ENCODE data around the gene CYP4B1. TPM values are rescaled to one million over a fixed set of nuclear protein-coding genes. Genes with fewer than 3 reads are reported as not detected.

The CYP4B1 gene
- total and polyA plus RNA-seq, 2 experiments from 2014 or later: 0.25 to 0.67 TPM

DNA sequence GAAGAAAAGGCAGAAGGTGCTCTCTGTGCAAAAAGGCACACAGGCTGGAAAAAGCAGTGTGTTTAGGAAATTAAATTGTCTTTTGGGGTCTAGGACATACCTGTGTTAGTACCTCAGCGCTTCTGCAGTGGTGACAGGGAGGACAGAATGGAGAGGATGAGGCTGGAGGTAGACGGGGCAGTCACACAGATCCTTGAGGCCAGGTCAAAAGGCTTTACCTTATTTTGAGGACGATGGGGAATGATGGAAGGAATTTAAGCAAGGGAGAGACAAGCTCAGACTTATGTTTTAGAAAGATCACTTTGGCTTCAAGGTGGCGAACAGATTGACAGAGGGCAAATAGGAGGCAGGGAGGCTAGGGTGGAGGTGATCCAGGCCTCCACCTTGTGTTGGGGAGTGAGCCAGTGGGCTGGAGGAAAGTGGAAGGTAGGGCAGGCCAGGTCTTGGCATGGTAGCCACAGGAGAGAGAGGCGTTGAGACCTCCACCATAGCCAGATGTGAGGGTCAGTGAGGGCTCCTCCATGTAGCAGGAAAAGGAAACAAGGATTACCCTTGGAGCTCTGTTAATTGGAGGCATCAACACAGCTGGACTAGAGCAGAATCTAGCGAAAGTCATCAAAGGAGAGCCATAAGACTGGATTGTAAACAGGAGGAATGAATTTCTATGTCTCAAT, 4.2 kb downstream of the CYP4B1 start:
- no peak overlapping the region for H3K4me2 ChIP-seq
- H4K20me1 ChIP-seq (ENCODE audit: insufficient read depth, poor library complexity, severe bottlenecking): no peaks in the 10 kb centered on the region
- no peak overlapping the region for H3K4me3 ChIP-seq
- no peaks in the 10 kb centered on the region for H3K4me1 ChIP-seq (ENCODE audit: insufficient read depth)
- no peak overlapping the region for H2AFZ ChIP-seq
- no peaks in the 10 kb centered on the region for H3K27me3 ChIP-seq
- H3K79me2 ChIP-seq: no peaks in the 10 kb centered on the region
- no peaks in the 10 kb centered on the region for H3K9me2 ChIP-seq (replicated peaks; ENCODE audit: insufficient read depth)
- H3K9me3 ChIP-seq (ENCODE audit: low read depth): no peaks in the 10 kb centered on the region
- DNase-seq (ENCODE audit: low spot score): no peak
- H3K27ac ChIP-seq: no peak overlapping the region
- 83% methylated on average over 6 of the region's 6 CpGs for WGBS (ENCODE audit: low lambda C conversion rate, missing lambda C conversion rate)
- no peaks in the 10 kb centered on the region for H3K36me3 ChIP-seq (replicated peaks; ENCODE audit: insufficient read depth, low read depth)
- no peak for TF ChIP-seq EZH2 (IDR thresholded peaks at IDR 0.05; ENCODE audit: borderline replicate concordance)
- TF ChIP-seq, protein P1, sequence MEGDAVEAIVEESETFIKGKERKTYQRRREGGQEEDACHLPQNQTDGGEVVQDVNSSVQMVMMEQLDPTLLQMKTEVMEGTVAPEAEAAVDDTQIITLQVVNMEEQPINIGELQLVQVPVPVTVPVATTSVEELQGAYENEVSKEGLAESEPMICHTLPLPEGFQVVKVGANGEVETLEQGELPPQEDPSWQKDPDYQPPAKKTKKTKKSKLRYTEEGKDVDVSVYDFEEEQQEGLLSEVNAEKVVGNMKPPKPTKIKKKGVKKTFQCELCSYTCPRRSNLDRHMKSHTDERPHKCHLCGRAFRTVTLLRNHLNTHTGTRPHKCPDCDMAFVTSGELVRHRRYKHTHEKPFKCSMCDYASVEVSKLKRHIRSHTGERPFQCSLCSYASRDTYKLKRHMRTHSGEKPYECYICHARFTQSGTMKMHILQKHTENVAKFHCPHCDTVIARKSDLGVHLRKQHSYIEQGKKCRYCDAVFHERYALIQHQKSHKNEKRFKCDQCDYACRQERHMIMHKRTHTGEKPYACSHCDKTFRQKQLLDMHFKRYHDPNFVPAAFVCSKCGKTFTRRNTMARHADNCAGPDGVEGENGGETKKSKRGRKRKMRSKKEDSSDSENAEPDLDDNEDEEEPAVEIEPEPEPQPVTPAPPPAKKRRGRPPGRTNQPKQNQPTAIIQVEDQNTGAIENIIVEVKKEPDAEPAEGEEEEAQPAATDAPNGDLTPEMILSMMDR (IDR thresholded peaks at IDR 0.05; ENCODE audit: poor library complexity): no peak
- TF ChIP-seq EZH2phosphoT487 (IDR thresholded peaks at IDR 0.05; ENCODE audit: low read depth, severe bottlenecking, unreplicated experiment): no peak

DNA sequence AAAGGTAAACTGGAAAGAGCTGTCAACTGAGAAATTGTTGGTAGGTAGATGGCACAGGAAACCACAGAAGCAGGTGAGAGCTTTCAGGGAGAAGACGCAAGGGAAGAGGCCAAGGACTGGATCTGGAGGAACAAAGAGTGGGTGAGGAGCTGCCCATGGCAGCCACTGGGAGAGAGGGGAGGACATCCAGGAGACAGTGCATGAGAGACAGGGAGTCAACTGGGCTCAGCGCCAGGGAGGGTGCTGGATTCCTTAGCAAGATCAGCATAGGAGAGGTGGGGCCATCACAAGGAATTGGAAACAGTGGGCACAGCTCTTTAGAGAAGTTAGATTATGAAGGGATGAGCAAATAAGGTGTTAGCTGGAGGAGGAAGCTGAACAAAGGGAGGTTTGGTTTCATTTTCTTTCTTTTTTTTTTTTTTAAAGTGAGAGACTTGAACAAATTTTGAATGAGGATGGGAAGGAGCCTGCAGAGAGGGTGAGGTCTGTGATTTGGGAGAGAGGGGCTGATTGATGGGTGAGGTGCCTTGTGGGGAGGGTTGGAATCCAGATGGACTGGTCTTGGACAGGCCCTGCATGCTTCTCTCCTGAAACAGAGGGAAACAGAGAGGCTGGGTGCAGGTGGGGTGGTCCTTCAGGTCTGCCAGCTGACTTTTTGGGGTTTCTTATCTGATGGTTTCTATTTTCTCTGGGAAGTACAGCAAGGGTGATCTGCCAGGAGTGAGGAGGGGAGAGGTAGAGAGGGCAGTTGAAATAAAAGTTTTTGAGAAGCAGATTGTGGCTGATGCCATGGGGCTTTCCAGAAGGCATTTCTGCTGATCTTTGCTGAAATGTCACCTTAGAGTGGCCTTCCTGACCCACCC, 5.4 kb downstream of the CYP4B1 start:
- no peaks in the 10 kb centered on the region for H4K20me1 ChIP-seq (ENCODE audit: insufficient read depth, poor library complexity, severe bottlenecking)
- H3K4me1 ChIP-seq (ENCODE audit: insufficient read depth): no peaks in the 10 kb centered on the region
- H3K9me3 ChIP-seq (ENCODE audit: low read depth): no peaks in the 10 kb centered on the region
- H3K9me2 ChIP-seq (replicated peaks; ENCODE audit: insufficient read depth): no peaks in the 10 kb centered on the region
- H3K4me3 ChIP-seq: no peak overlapping the region
- no peak overlapping the region for H3K27ac ChIP-seq
- H2AFZ ChIP-seq: no peak overlapping the region
- TF ChIP-seq EZH2phosphoT487 (IDR thresholded peaks at IDR 0.05; ENCODE audit: low read depth, severe bottlenecking, unreplicated experiment): no peak
- no peak for TF ChIP-seq EZH2 (IDR thresholded peaks at IDR 0.05; ENCODE audit: borderline replicate concordance)
- TF ChIP-seq, protein P1 (IDR thresholded peaks at IDR 0.05; ENCODE audit: poor library complexity): no peak
- no peaks in the 10 kb centered on the region for H3K27me3 ChIP-seq
- H3K4me2 ChIP-seq: no peak overlapping the region
- WGBS (ENCODE audit: low lambda C conversion rate, missing lambda C conversion rate): 78% methylated on average over 2 of the region's 2 CpGs
- no peaks in the 10 kb centered on the region for H3K36me3 ChIP-seq (replicated peaks; ENCODE audit: insufficient read depth, low read depth)
- no peaks in the 10 kb centered on the region for H3K79me2 ChIP-seq
- DNase-seq (ENCODE audit: low spot score): no peak

DNA sequence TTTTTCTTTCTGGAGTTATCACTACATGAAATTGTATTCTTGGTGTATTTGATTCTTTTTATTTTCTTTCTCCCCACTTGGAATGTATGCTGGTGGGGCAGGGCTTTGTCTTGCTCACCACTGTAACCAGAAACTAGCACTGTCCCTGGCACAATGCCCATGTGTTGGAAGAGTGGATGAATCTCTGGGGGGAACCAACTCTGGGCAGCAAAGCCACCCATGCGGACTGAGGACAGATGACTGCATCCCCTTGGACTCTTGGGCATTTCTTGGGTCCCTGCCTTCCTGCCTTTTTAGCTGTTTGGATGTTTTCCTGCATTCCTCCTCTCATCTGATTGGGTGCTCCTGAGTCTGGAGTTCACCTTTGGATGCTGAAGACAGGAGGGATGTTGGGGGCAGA, 6.1 kb downstream of the CYP4B1 start:
- WGBS (ENCODE audit: low lambda C conversion rate, missing lambda C conversion rate): 95% methylated on average over 1 of the region's 1 CpG

More for the DNA sequence above, 6.1 kb downstream of the CYP4B1 start:
- no peak overlapping the region for H3K4me2 ChIP-seq
- H3K36me3 ChIP-seq (replicated peaks; ENCODE audit: insufficient read depth, low read depth): no peaks in the 10 kb centered on the region
- H3K9me3 ChIP-seq (ENCODE audit: low read depth): no peaks in the 10 kb centered on the region
- DNase-seq (ENCODE audit: low spot score): no peak
- no peak overlapping the region for H3K4me3 ChIP-seq
- H3K4me1 ChIP-seq (ENCODE audit: insufficient read depth): no peaks in the 10 kb centered on the region
- no peaks in the 10 kb centered on the region for H4K20me1 ChIP-seq (ENCODE audit: insufficient read depth, poor library complexity, severe bottlenecking)
- no peak overlapping the region for H2AFZ ChIP-seq
- H3K27me3 ChIP-seq: no peaks in the 10 kb centered on the region
- TF ChIP-seq EZH2 (IDR thresholded peaks at IDR 0.05; ENCODE audit: borderline replicate concordance) (no peak), EZH2phosphoT487 (IDR thresholded peaks at IDR 0.05; ENCODE audit: low read depth, severe bottlenecking, unreplicated experiment) (no peak)
- TF ChIP-seq, protein P1 (IDR thresholded peaks at IDR 0.05; ENCODE audit: poor library complexity): no peak
- no peaks in the 10 kb centered on the region for H3K9me2 ChIP-seq (replicated peaks; ENCODE audit: insufficient read depth)
- H3K79me2 ChIP-seq: no peaks in the 10 kb centered on the region
- H3K27ac ChIP-seq: no peak overlapping the region

All from hepatocyte (in vitro differentiated cells).